SK-N-MC (cell line): ENCODE results near the gene CROCC2.

Source experiments
- EZH2 ChIP-seq: fragments of 200-600 bp; sonication (generic); IDR thresholded peaks from one replicate; pipeline ENCODE4 v1.6.1; 2017; ENCODE audit warnings: antibody characterized with exemption
- FOXP2 ChIP-seq: optimal IDR thresholded peaks from 2 replicates; pipeline ENCODE3; 2011; ENCODE audit warnings: mild to moderate bottlenecking, moderate library complexity; ENCODE audit not compliant: insufficient read depth; ENCODE audit errors: extremely low read length, control extremely low read depth
- POLR2AphosphoS5 ChIP-seq: IDR thresholded peaks from 2 replicates; pipeline ENCODE4 v1.6.1; 2012; ENCODE audit warnings: mild to moderate bottlenecking, low read depth, low read length, borderline replicate concordance

- TF ChIP-seq EZH2 (no peak), POLR2AphosphoS5 (no peak), FOXP2 (no peak)
These were observed 7.0 kb downstream of the CROCC2 start for GRCh38 chr2:240912878-240913809.
